Stomach (tissue), 4 donors: ENCODE results near the gene MAP1S.

Experiments
- CTCF ChIP-seq, 7 experiments: fragments of 450-650 bp in 4 of 7; fragments of 200-600 bp in 3 of 7; sonication (generic) in 3 of 7; IDR thresholded peaks; one replicate each; pipeline ENCODE4 v1.5.1; 2016 to 2019; ENCODE audit warnings: antibody characterized with exemption in 7 of 7, control low read depth in 2 of 7, mild to moderate bottlenecking in 1 of 7
- POLR2A ChIP-seq, 4 donors: fragments of 450-650 bp; IDR thresholded peaks; one replicate each; pipeline ENCODE4 v1.6.1; 2016; ENCODE audit warnings: antibody characterized with exemption in 4 of 4, control low read depth in 2 of 4, mild to moderate bottlenecking in 1 of 4, moderate library complexity in 1 of 4

GRCh38 chr19:17780781-17781180, 61.5 kb downstream of the MAP1S start:
- TF ChIP-seq CTCF (IDR thresholded peaks at IDR 0.05) (no peak), POLR2A (IDR thresholded peaks at IDR 0.05) (no peak)
